ENCODE measurements around the gene PARD6G.

Gene PARD6G

DNA sequence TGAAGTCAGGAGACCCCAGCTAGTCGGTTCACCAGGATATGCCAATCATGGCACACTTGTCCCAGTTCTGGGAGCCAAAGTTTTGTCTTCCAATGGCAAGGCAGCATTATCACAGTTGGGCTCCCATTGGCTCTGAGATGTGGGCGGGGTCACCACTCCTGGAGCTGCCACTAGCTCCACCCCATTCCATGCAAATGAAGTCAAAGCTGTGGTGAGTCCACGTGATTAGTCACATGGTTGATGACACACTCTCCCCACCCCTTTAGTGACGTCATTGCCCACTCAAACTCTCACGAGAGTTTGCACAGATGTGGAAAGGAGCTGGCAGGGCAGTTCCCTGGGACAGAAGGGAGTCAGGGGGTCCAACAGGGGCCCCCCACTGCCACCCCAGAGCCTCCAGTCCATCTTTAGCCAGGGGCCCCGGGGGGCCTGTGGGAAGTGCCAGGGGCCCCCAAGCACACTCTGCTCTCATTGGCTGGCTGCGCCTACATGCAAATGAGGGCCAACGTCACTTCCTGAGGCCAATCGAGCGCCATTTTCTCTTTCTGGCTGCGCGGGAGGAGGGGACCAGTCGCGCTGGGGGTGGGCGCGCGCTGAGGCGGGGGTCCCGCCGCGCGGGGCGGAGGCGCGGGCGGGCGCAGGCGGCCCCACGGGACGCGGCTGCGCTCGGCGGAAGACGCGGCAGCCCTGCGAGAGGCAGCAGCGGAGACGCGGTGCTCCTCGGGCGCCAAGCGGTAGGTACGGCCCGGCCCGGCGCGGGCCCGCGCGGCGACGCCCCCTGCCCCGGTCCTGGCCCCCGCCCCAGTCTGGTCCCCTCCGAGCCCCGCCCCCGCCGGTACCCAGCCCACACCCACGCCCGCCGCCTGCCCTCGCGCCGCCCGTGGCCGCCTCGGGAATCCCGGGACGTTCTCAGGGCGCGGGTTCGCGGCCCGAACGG is 138.3 kb downstream of the PARD6G start, which contains the start of gene ADNP2:
TSS of gene ADNP2 (plus strand) at position 524 of the 937 bp plus-strand sequence. CDS start 8,281 bp downstream, outside the sequence.
- TF ChIP-seq, protein P1, sequence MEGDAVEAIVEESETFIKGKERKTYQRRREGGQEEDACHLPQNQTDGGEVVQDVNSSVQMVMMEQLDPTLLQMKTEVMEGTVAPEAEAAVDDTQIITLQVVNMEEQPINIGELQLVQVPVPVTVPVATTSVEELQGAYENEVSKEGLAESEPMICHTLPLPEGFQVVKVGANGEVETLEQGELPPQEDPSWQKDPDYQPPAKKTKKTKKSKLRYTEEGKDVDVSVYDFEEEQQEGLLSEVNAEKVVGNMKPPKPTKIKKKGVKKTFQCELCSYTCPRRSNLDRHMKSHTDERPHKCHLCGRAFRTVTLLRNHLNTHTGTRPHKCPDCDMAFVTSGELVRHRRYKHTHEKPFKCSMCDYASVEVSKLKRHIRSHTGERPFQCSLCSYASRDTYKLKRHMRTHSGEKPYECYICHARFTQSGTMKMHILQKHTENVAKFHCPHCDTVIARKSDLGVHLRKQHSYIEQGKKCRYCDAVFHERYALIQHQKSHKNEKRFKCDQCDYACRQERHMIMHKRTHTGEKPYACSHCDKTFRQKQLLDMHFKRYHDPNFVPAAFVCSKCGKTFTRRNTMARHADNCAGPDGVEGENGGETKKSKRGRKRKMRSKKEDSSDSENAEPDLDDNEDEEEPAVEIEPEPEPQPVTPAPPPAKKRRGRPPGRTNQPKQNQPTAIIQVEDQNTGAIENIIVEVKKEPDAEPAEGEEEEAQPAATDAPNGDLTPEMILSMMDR (IDR thresholded peaks at IDR 0.05) = no peak

DNA sequence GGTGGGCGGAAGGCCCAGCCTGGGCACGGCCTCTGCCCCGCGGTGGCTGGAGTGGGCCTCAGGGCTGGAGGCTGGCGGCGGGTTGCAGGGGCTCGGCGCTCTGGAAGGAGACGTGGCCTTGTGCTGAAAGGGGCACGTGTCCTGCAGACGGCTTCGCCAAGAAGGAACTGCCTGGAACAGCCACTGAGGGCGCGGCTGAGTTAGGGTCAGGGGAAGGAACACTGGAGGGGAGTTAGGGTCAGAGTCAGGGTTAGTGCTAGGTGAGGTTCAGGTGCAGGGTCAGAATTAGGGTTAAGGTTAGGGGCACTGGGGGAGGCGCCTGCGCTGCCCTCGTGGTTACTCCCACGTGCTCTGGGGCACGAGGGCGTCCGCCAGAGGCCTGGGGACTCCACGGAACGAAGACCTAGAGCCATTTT is 139.2 kb downstream of the PARD6G start:
- TF ChIP-seq, protein P1 (IDR thresholded peaks at IDR 0.05) = no peak

DNA sequence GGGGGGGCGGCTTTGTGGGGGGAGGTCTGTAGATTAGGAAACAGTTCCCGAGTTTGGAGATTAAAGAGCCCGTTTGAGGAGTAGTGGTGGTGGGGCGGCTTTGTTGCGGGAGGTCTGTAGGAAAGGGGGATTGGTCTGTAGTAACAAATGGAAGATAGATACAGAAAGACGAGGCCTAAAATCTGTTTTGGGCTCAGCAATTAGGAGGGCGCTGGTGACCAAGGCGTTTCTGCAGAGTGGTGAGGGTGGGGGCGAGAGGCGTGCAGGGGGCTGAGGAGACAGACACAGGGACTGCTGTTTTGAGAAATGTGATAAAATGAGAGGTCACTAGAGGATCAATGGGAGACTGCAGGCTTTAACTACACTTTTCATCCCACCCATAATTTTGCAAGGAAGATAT is 139.9 kb downstream of the PARD6G start:
- TF ChIP-seq, protein P1 (IDR thresholded peaks at IDR 0.05) = no peak

All from LNCAP (cell line).